Smooth muscle cell (in vitro differentiated cells): ENCODE results near the gene KHDC1L. TPM values are rescaled to one million over a fixed set of nuclear protein-coding genes. Genes with fewer than 3 reads are reported as not detected.
"Not testable (repeated sequence)": the region's sequence is repeated elsewhere in the genome, so short reads cannot be mapped to it uniquely, and the experiment has no call there.

Experiments used
- DNase-seq: peaks from one replicate; lab custom pipeline; 2025; ENCODE audit not compliant: unreplicated experiment; lab: John Stamatoyannopoulos, UW
- H2AFZ ChIP-seq: fragments of 200-600 bp; sonication (generic); 2 replicates; pipeline ENCODE4 v1.6.0; 2016; ENCODE audit warnings: antibody characterized with exemption, low read depth, mild to moderate bottlenecking
- H3F3A ChIP-seq: fragments of 200-600 bp; sonication (generic); 2 replicates; pipeline ENCODE4 v1.6.0; 2017; ENCODE audit warnings: antibody characterized with exemption, low read depth
- H3K27ac ChIP-seq: fragments of 200-600 bp; sonication (generic); 2 replicates; pipeline ENCODE4 v1.5.1; 2016; ENCODE audit warnings: low read depth, mild to moderate bottlenecking
- H3K27me3 ChIP-seq: fragments of 200-600 bp; sonication (generic); 2 replicates; pipeline ENCODE4 v1.6.1; 2016; ENCODE audit warnings: low read depth, mild to moderate bottlenecking
- H3K36me3 ChIP-seq: fragments of 200-600 bp; sonication (generic); 2 replicates; pipeline ENCODE4 v1.5.1; 2016; ENCODE audit warnings: low read depth
- H3K4me1 ChIP-seq: fragments of 200-600 bp; sonication (generic); 2 replicates; pipeline ENCODE4 v1.5.1; 2016; ENCODE audit warnings: low read depth
- H3K4me2 ChIP-seq: fragments of 200-600 bp; sonication (generic); 2 replicates; pipeline ENCODE4 v1.6.0; 2016; ENCODE audit warnings: mild to moderate bottlenecking
- H3K4me3 ChIP-seq: fragments of 200-600 bp; sonication (generic); 2 replicates; pipeline ENCODE4 v1.5.1; 2016; ENCODE audit warnings: mild to moderate bottlenecking
- H3K79me2 ChIP-seq: fragments of 200-600 bp; sonication (generic); 2 replicates; pipeline ENCODE4 v1.6.0; 2016; ENCODE audit warnings: low read depth, mild to moderate bottlenecking
- H3K9ac ChIP-seq: fragments of 200-600 bp; sonication (generic); 2 replicates; pipeline ENCODE4 v1.6.0; 2016; ENCODE audit warnings: low read depth
- H3K9me3 ChIP-seq: fragments of 200-600 bp; sonication (generic); replicated peaks from 2 replicates; pipeline ENCODE4 v1.5.1; 2016; ENCODE audit warnings: low read depth
- H4K20me1 ChIP-seq: fragments of 200-600 bp; sonication (generic); 2 replicates; pipeline ENCODE4 v1.6.0; 2016; ENCODE audit warnings: low read depth
- CTCF ChIP-seq: fragments of 200-600 bp; sonication (generic); IDR thresholded peaks from 2 replicates; pipeline ENCODE4 v1.5.1; 2017; ENCODE audit warnings: borderline replicate concordance, mild to moderate bottlenecking, antibody characterized with exemption; ENCODE audit not compliant: insufficient read depth, poor library complexity, severe bottlenecking
- WGBS: methylation state at CpG from one replicate; pipeline ENCODE4 v1.1.7; 2016; ENCODE audit warnings: low lambda C conversion rate; 5-methylcytosine and 5-hydroxymethylcytosine counted together
- polyA plus RNA-seq: library from polyadenylated mRNA; unstranded; fragments of >200 nt; fragmentation: Nextera tagmentation; extraction: Ambion mirVana; gene quantifications from 2 replicates; pipeline ENCODE4 v1.2.1, GENCODE V29; 2016
- total RNA-seq: library from RNA; depleted of rRNA; stranded (reverse); fragments of >200 nt; gene quantifications from 2 replicates; pipeline ENCODE4 v1.2.3, GENCODE V29; 2014

Gene KHDC1L
- total and polyA plus RNA-seq, 2 experiments from 2014 or later, result not detected

- Histone ChIP-seq H3K9ac (no peak overlapping the region), H3F3A (no peaks in the 10 kb centered on the region), H3K4me1 (no peaks in the 10 kb centered on the region), H3K27ac (no peak overlapping the region), H3K9me3 (no peaks in the 10 kb centered on the region), H3K4me2 (no peak overlapping the region), H3K4me3 (no peak overlapping the region), H3K27me3 (no peaks in the 10 kb centered on the region), H3K36me3 (no peaks in the 10 kb centered on the region), H2AFZ (no peak overlapping the region), H4K20me1 (no peaks in the 10 kb centered on the region), H3K79me2 (no peaks in the 10 kb centered on the region)
- 62% methylated on average over 4 of the region's 4 CpGs for WGBS
- DNase-seq, result no peak
- TF ChIP-seq CTCF, result no peak
These were observed 24.6 kb downstream of the KHDC1L start for GRCh38 chr6:73200735-73201134.

- WGBS, result 97% methylated on average over 3 of the region's 3 CpGs
- Histone ChIP-seq H3K9ac (no peak overlapping the region), H3K4me2 (no peak overlapping the region), H3K4me1 (no peaks in the 10 kb centered on the region), H3K79me2 (no peaks in the 10 kb centered on the region), H3K9me3 (no peaks in the 10 kb centered on the region), H3K4me3 (no peak overlapping the region), H3K27ac (no peak overlapping the region), H3F3A (no peaks in the 10 kb centered on the region), H2AFZ (no peak overlapping the region), H4K20me1 (no peaks in the 10 kb centered on the region), H3K27me3 (no peaks in the 10 kb centered on the region), H3K36me3 (no peaks in the 10 kb centered on the region)
- no peak for TF ChIP-seq CTCF
- no peak for DNase-seq
These were observed 25.0 kb downstream of the KHDC1L start for GRCh38 chr6:73200247-73200646.

GRCh38 chr6:73194744-73195143 is 30.6 kb downstream of the KHDC1L start:
- Histone ChIP-seq H3K27ac (no peak overlapping the region), H4K20me1 (no peaks in the 10 kb centered on the region), H3K9me3 (no peaks in the 10 kb centered on the region), H3K4me1 (no peaks in the 10 kb centered on the region), H3K4me3 (no peak overlapping the region), H3K27me3 (no peaks in the 10 kb centered on the region), H3K79me2 (no peaks in the 10 kb centered on the region), H3F3A (no peaks in the 10 kb centered on the region), H3K4me2 (no peak overlapping the region), H3K9ac (no peak overlapping the region), H2AFZ (no peak overlapping the region), H3K36me3 (no peaks in the 10 kb centered on the region)
- no peak for TF ChIP-seq CTCF
- DNase-seq, result no peak
- WGBS, result 91% methylated on average over 7 of the region's 7 CpGs

- H3F3A ChIP-seq, H3K4me2 ChIP-seq, H3K4me1 ChIP-seq, H4K20me1 ChIP-seq, H2AFZ ChIP-seq, H3K27me3 ChIP-seq, H3K36me3 ChIP-seq, H3K9ac ChIP-seq, H3K4me3 ChIP-seq, H3K9me3 ChIP-seq, H3K79me2 ChIP-seq, H3K27ac ChIP-seq, DNase-seq: not testable (repeated sequence)
- WGBS, result 98% methylated on average over 4 of the region's 4 CpGs
These were observed 32.0 kb downstream of the KHDC1L start for GRCh38 chr6:73193302-73193701.
